Activated CD4-positive, alpha-beta T cell treated with anti-CD3 and anti-CD28 coated beads, Interleukin-2, amount 50 U/mL, for 48 hours (primary cell): ENCODE results near the gene TREML1.

Experiments used
- DNase-seq, 2 experiments: peaks; one replicate each; pipeline ENCODE4 v3.0.0-alpha.2; 2020

The TREML1 gene

DNA sequence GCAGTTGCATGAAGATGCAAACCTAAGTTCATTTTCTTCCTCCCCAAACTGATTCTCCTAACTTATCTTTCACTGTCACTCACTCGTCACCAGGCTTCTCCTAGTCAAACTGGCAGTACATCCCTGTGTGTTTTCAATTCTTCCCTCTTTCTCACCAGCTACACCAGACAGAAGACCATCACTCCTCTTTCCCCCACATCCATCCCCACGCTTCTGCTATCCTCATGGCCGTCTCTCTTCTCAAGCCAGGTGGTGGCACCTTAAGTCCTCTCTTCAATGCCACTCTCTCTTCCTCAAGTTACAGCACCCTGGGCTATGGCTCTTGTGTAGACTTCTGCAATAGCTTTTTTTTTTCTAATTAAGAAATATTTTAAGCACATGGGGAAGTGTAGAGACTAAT is 23.1 kb upstream of the TREML1 start:
- DNase-seq, result no peak

DNA sequence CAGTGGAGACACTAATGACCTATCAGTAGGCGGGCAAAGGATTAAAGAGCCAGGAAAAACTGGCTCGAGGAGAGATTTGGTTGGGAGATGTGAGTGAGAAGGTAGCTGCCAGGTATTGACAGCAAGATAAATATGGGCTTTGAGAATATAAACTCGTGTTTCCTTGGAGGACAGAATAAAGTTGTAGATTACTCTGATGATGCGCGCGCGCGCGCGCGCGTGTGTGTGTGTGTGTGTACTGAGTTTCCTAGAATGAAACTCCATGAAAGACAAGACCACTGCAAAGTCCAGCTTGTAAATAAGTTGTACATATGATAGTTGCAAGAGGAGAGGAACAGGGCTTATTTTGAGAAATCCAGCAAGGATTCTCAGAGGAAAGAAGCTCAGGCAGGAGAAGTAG is 22.0 kb upstream of the TREML1 start:
- no peak for DNase-seq

DNA sequence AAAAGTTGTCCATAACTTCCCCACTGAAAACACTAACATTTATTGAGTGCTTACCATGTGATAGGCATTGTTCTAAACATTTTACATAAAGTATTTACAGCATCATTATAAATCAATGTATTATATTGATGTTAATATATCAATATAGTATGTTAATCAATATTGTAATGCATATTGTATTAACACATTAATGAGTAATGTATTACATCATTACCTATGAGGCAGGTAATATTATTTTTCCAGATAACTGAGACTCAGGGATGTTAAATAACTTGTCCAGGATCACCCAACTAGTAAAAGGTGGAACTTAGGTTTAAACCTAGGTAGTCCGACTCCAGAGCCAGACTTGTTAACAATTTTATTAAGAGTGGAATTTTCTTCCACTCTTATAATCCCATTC is 20.9 kb upstream of the TREML1 start:
- DNase-seq, result no peak

- no peak for DNase-seq
These were observed 20.5 kb upstream of the TREML1 start for GRCh38 chr6:41174610-41175009.

GRCh38 chr6:41171908-41172307 is 17.8 kb upstream of the TREML1 start:
- no peak for DNase-seq

DNA sequence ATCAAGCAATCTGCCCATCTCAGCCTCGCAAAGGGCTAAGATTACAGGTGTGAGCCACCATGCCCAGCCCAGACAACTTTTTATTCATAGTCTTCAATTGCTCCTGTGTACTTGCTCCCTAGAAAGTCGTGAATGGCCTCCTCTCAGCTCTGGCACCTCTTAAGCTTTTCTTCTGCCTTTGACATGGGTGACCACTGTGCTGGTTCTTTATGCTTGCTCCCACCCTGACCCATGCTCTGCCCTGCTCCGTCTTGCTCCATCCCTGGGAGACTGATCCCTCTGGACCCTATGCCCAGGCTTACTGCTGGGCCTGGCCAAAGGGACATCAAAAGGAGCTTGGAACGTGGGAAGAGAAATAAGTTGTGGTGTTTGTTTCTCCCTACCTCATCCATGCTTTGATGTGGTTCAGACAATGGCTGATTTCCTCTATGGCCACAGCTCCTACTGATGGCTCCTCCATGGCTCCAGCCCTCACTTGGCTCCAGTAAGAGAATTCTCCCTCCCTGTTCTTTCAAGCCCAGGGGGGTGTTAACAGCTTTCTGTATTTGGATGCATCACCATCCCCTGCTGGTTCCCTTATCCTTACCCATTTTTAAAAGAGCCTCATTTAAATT is 16.5 kb upstream of the TREML1 start:
- no peak for DNase-seq

- no peak for DNase-seq
These were observed 13.2 kb upstream of the TREML1 start for GRCh38 chr6:41167173-41167963.

GRCh38 chr6:41164551-41165120 is 10.5 kb upstream of the TREML1 start:
- DNase-seq, result no peak

GRCh38 chr6:41163419-41163717 is 9.2 kb upstream of the TREML1 start:
- no peak for DNase-seq

GRCh38 chr6:41162687-41163418 is 8.7 kb upstream of the TREML1 start, which contains the start of gene TREM2:
Gene TREM2 (minus strand): TSS chr6:41163116. CDS start chr6:41163082, 34 bp downstream.
- no peak for DNase-seq

DNA sequence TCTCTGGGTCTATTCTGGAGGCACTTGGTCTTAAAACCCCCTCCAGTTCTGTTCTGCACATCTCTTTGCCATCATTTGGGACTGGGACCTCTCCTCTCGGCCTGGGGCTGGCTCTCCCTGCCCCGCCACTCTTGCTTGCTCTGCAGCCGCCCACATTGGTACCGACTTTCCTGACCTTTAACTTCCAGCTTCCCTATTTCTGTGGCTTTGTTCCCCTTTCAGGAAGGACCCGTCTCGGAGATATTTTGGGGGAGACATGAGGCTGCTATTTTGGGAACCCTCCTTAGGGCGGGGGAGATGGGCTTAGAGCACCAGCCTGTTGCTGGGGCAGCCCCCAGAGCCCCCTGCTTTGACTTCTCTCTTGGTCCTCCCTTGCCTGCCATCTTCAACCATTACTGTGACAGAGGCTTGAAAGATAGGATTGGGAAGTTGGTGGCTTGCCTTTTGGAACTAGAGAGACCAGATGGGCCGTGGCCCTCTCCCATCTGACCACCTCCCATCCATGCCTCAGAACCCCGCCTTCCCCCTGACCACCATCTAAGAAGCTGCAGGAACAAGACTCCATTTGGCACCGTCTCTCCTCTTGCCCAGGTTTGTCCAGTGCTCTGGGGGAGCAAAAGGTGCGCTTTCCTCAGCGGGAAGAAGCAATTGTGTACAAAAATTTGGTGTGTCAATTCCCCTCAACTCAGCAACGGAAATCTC is 7.9 kb upstream of the TREML1 start:
- DNase-seq, result no peak

GRCh38 chr6:41161380-41161779 is 7.2 kb upstream of the TREML1 start:
- DNase-seq, result no peak

DNA sequence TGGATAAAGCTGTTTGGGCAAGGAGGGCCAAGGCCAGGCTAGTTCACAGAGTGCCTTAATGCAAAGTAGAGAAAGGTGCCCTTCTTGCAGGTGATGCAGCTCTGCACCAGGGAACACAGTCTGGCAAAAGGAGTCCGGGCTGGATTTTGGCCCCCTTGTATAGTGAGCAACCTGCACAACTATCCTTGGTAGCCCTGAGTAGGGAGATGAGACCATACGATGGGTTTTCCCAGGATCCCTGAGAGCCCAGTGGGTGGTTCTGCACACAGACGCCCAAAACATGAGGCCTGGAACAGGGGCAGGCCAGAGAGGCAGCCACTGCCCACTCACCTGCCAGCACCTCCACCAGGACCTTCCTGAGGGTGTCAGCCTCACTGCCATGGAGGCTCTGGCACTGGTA is 6.8 kb upstream of the TREML1 start:
- no peak for DNase-seq

- no peak for DNase-seq
These were observed 5.4 kb upstream of the TREML1 start for GRCh38 chr6:41159415-41160082.

DNA sequence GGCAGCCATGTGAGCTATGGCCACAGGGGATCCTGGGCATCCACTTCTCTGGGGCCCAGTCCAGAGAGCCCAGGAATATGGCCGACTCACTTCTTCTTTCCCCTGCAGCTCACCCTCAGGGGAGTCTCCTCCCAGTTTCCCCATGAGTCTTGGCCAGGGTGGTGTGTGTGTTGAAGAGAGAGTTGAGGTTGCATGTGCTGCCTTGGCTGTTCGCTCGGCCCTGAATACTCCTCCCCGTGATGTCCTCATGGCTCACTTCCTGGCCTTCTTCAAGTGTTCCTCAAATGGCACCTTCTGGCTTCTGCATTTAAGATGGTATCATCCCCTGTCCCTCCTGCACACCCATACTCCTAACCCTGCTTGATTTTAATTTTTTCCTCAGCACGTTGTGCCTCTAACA is 3.2 kb upstream of the TREML1 start:
- DNase-seq, result no peak

- no peak for DNase-seq
These were observed 2.6 kb upstream of the TREML1 start for GRCh38 chr6:41156771-41157170.

DNA sequence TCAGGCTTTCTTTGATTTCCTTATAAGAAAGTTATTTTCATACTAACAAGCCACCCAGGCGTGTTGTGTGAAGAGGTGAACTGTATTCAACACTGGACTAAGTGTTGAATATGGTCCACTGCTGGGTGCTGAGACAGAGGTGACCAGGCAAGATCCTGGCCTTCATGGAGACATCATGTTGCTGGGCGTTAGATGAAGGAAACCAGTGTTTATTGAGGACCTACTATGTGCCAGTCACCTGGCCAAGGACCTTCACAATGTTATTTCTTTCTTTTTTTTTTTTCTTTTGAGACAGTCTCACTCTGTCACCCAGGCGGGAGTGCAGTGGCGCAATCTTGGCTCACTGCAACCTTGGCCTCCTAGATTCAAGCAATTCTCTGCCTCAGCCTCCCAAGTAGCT is 1.9 kb upstream of the TREML1 start:
- no peak for DNase-seq

- no peak for DNase-seq
These were observed 1.1 kb upstream of the TREML1 start for GRCh38 chr6:41155132-41155805.

- no peak for DNase-seq
These were observed 696 bp downstream of the TREML1 start for GRCh38 chr6:41153451-41153850.

- no peak for DNase-seq
These were observed 3.5 kb downstream of the TREML1 start for GRCh38 chr6:41150671-41151070.

DNA sequence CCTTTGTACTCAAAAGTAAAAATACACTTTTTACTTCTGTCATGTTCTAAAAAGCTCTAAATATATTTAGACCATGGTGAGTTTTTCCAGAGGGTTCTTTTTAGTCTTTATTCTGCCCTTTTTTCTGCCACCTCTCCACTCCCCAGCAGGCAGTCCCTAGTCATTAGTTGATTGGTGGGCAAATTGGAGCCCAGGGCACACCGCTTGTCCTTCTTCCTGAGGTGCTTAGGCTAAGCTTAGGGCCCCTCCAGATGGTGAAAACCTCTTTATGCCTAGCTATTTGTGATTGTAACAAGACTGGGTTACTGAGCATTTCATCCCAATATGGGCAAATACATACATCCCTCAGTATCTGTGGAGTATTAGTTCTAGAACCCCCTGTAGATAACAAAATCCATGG is 6.2 kb downstream of the TREML1 start:
- no peak for DNase-seq

DNA sequence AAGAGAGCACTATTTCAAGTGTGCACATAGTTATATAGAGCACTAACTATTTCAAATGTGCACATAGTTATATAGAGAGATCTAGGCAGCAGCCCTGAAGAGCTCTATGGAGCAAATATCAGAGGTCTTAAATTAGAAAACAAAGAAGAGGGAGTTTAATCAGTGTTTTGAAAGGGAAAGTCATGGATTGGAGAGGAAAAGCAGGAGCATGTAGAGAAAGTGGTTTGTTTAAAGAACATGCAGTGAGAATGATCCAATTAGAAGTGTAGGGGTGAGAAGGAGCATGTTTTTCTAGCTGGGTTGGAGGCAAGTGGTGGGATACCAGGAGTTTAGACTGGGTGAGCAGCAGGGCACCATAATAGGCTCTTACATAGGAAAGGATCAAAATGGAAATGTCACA is 17.2 kb downstream of the TREML1 start:
- DNase-seq, result no peak
